Esophagus (tissue), 2 donors: ENCODE measurements around the gene MAP3K4. TPM values are rescaled to one million over a fixed set of nuclear protein-coding genes. Genes with fewer than 3 reads are reported as not detected.

Experiments used
- H3K27ac ChIP-seq, 2 donors: one replicate each; pipeline ENCODE4 v1.5.1; 2013; ENCODE audit warnings: low read depth in 2 of 2, mild to moderate bottlenecking in 2 of 2, inconsistent platforms in 1 of 2, low read length in 1 of 2, moderate library complexity in 1 of 2
- H3K27me3 ChIP-seq, 2 donors: one replicate each; pipeline ENCODE4 v1.6.1; 2013; ENCODE audit warnings: low read length in 2 of 2, control low read depth in 1 of 2, mild to moderate bottlenecking in 1 of 2; ENCODE audit not compliant: insufficient read depth in 2 of 2, control insufficient read depth in 1 of 2
- H3K36me3 ChIP-seq, 2 donors: one replicate each; pipeline ENCODE4 v1.6.1; 2013; ENCODE audit warnings: low read length in 1 of 2; ENCODE audit not compliant: control insufficient read depth in 2 of 2, insufficient read depth in 2 of 2
- H3K4me1 ChIP-seq, 2 donors: one replicate each; pipeline ENCODE4 v1.6.1; 2013; ENCODE audit warnings: low read length in 1 of 2; ENCODE audit not compliant: control insufficient read depth in 2 of 2, insufficient read depth in 2 of 2
- H3K4me3 ChIP-seq, 2 donors: one replicate each; pipeline ENCODE4 v1.5.1; 2013; ENCODE audit warnings: low read length in 2 of 2, mild to moderate bottlenecking in 2 of 2, low read depth in 1 of 2, moderate library complexity in 1 of 2
- H3K9me3 ChIP-seq, 2 donors: one replicate each; pipeline ENCODE4 v1.6.1; 2013; ENCODE audit warnings: mild to moderate bottlenecking in 2 of 2, low read depth in 1 of 2, low read length in 1 of 2, moderate library complexity in 1 of 2; ENCODE audit not compliant: control insufficient read depth in 2 of 2, insufficient read depth in 1 of 2
- WGBS, 2 donors: extraction: QIAGEN DNeasy Blood & Tissue Kit; methylation state at CpG; one replicate each; pipeline ENCODE4 v1.1.7; 2013; 5-methylcytosine and 5-hydroxymethylcytosine counted together
- polyA plus RNA-seq, 2 donors: library from polyadenylated mRNA; stranded (reverse); fragments of 200-250 nt; gene quantifications; one replicate each; pipeline ENCODE4 v1.2.3, GENCODE V29; 2013
- donor health status: healthy with polysubstance abuse.
- donor health status: Bipolar disorder and iron deficiency.

MAP3K4 gene
- polyA plus RNA-seq, 2 donors = 15.9 to 17.3 TPM

GRCh38 chr6:160996131-160996601, 4.6 kb downstream of the MAP3K4 start:
- no peaks in the 10 kb centered on the region for H3K27me3 ChIP-seq
- H3K9me3 ChIP-seq = no peaks in the 10 kb centered on the region
- 61 to 65% methylated on average over 4 of the region's 4 CpGs for WGBS, 2 donors
- peaks cover 0 to 2% of the 10 kb centered on the region in 2 donors for H3K4me1 ChIP-seq
- H3K27ac ChIP-seq = peak overlapping the region; percentile 87 to 93
- H3K36me3 ChIP-seq = no peaks in the 10 kb centered on the region
- no peak overlapping the region for H3K4me3 ChIP-seq

GRCh38 chr6:160998217-160998616, 6.6 kb downstream of the MAP3K4 start:
- Histone ChIP-seq H3K9me3 (no peaks in the 10 kb centered on the region), H3K36me3 (no peaks in the 10 kb centered on the region), H3K27ac (peak overlapping the region in 1 of 2 donors; percentile 42), H3K27me3 (no peaks in the 10 kb centered on the region), H3K4me1 (peaks cover 0 to 2% of the 10 kb centered on the region in 2 donors), H3K4me3 (no peak overlapping the region)
- WGBS, 2 donors = 89 to 95% methylated on average over 3 of the region's 3 CpGs

GRCh38 chr6:160998766-160999165, 7.2 kb downstream of the MAP3K4 start:
- Histone ChIP-seq H3K27ac (no peak overlapping the region), H3K4me1 (peaks cover 0 to 2% of the 10 kb centered on the region in 2 donors), H3K36me3 (no peaks in the 10 kb centered on the region), H3K4me3 (no peak overlapping the region), H3K27me3 (no peaks in the 10 kb centered on the region), H3K9me3 (no peaks in the 10 kb centered on the region)
- 72 to 74% methylated on average over 4 of the region's 4 CpGs for WGBS, 2 donors

GRCh38 chr6:160999516-160999915, 7.9 kb downstream of the MAP3K4 start:
- H3K36me3 ChIP-seq = no peaks in the 10 kb centered on the region
- no peak overlapping the region for H3K4me3 ChIP-seq
- peaks cover 0 to 2% of the 10 kb centered on the region in 2 donors for H3K4me1 ChIP-seq
- no peaks in the 10 kb centered on the region for H3K9me3 ChIP-seq
- H3K27me3 ChIP-seq = no peaks in the 10 kb centered on the region
- 80 to 85% methylated on average over 7 of the region's 7 CpGs for WGBS, 2 donors
- H3K27ac ChIP-seq = no peak overlapping the region

- no peaks in the 10 kb centered on the region for H3K27me3 ChIP-seq
- H3K9me3 ChIP-seq = no peaks in the 10 kb centered on the region
- peaks cover 0 to 2% of the 10 kb centered on the region in 2 donors for H3K4me1 ChIP-seq
- no peaks in the 10 kb centered on the region for H3K36me3 ChIP-seq
- no peak overlapping the region for H3K27ac ChIP-seq
- H3K4me3 ChIP-seq = no peak overlapping the region
- WGBS, 2 donors = 96 to 100% methylated on average over 1 of the region's 1 CpG
These were observed 9.1 kb downstream of the MAP3K4 start for GRCh38 chr6:161000632-161001031.

GRCh38 chr6:161001421-161001820, 9.9 kb downstream of the MAP3K4 start:
- WGBS, 2 donors = 57 to 59% methylated on average over 4 of the region's 4 CpGs
- no peak overlapping the region for H3K4me3 ChIP-seq

GRCh38 chr6:161003336-161003735, 11.8 kb downstream of the MAP3K4 start:
- 91 to 96% methylated on average over 2 of the region's 2 CpGs for WGBS, 2 donors
- Histone ChIP-seq H3K27me3 (no peaks in the 10 kb centered on the region), H3K4me1 (no peaks in the 10 kb centered on the region), H3K4me3 (no peak overlapping the region), H3K36me3 (no peaks in the 10 kb centered on the region), H3K9me3 (no peaks in the 10 kb centered on the region), H3K27ac (no peak overlapping the region)

More at GRCh38 chr6:161001421-161001820, 9.9 kb downstream of the MAP3K4 start:
- no peaks in the 10 kb centered on the region for H3K36me3 ChIP-seq
- no peaks in the 10 kb centered on the region for H3K27me3 ChIP-seq
- no peaks in the 10 kb centered on the region for H3K4me1 ChIP-seq
- no peak overlapping the region for H3K27ac ChIP-seq
- no peaks in the 10 kb centered on the region for H3K9me3 ChIP-seq

GRCh38 chr6:161008245-161008644, 16.7 kb downstream of the MAP3K4 start:
- Histone ChIP-seq H3K36me3 (no peaks in the 10 kb centered on the region), H3K4me3 (no peak overlapping the region), H3K27me3 (no peaks in the 10 kb centered on the region), H3K9me3 (no peaks in the 10 kb centered on the region), H3K4me1 (peaks cover 0 to 3% of the 10 kb centered on the region in 2 donors), H3K27ac (no peak overlapping the region)
- 91 to 93% methylated on average over 4 of the region's 4 CpGs for WGBS, 2 donors

GRCh38 chr6:161009991-161010390, 18.4 kb downstream of the MAP3K4 start:
- WGBS, 2 donors = 92 to 95% methylated on average over 3 of the region's 3 CpGs
- H3K9me3 ChIP-seq = no peaks in the 10 kb centered on the region
- no peak overlapping the region for H3K4me3 ChIP-seq

GRCh38 chr6:161010418-161010817, 18.8 kb downstream of the MAP3K4 start:
- no peaks in the 10 kb centered on the region for H3K9me3 ChIP-seq
- no peaks in the 10 kb centered on the region for H3K36me3 ChIP-seq
- H3K27me3 ChIP-seq = no peaks in the 10 kb centered on the region
- WGBS, 2 donors = 29 to 34% methylated on average over 1 of the region's 1 CpG
- H3K4me1 ChIP-seq = peaks cover 0 to 3% of the 10 kb centered on the region in 2 donors
- no peak overlapping the region for H3K27ac ChIP-seq
- H3K4me3 ChIP-seq = no peak overlapping the region

More at GRCh38 chr6:161009991-161010390, 18.4 kb downstream of the MAP3K4 start:
- Histone ChIP-seq H3K27me3 (no peaks in the 10 kb centered on the region), H3K4me1 (peaks cover 0 to 3% of the 10 kb centered on the region in 2 donors), H3K36me3 (no peaks in the 10 kb centered on the region), H3K27ac (no peak overlapping the region)
